Measurements from ENCODE around the gene VANGL1.
"Not testable (repeated sequence)": the region's sequence is repeated elsewhere in the genome, so short reads cannot be mapped to it uniquely, and the experiment has no call there.

VANGL1 gene

GRCh38 chr1:115641762-115642167 lies at the start of gene VANGL1:
Gene VANGL1 (plus strand): TSS chr1:115641970. CDS start chr1:115651414, 9,444 bp downstream.
- peak in 9 of 10 donors; percentile 25 to 91 (median 42) for DNase-seq
- intact Hi-C loops (cut with DNase I) = no loop called here

GRCh38 chr1:115592264-115592663 lies 49.5 kb upstream of the VANGL1 start:
- intact Hi-C loops (cut with DNase I) = no loop called here
- no peak for DNase-seq

GRCh38 chr1:115593365-115594259 lies 48.2 kb upstream of the VANGL1 start:
- intact Hi-C loops (cut with DNase I) = loop anchor here (2.0 kb wide), 1 partner anchor 615 kb away; no protein-coding TSS in a partner anchor
- DNase-seq = peak in 1 of 10 donors; percentile 56

- DNase-seq = peak in 1 of 10 donors; percentile 58
Measured at GRCh38 chr1:115594600-115594999, 47.2 kb upstream of the VANGL1 start.

GRCh38 chr1:115595279-115596079 lies 46.3 kb upstream of the VANGL1 start:
- peak; percentile 75 to 97 (median 88) for DNase-seq
- intact Hi-C loops (cut with DNase I) = loop anchor here (1.0 to 2.0 kb wide), 2 partner anchors 456 to 617 kb away; no protein-coding TSS in a partner anchor

More at GRCh38 chr1:115594600-115594999, 47.2 kb upstream of the VANGL1 start:
- intact Hi-C loops (cut with DNase I) = loop anchor here (2.0 kb wide), 1 partner anchor 616 kb away; no protein-coding TSS in a partner anchor

- no peak for DNase-seq
- intact Hi-C loops (cut with DNase I) = loop anchor here (1.0 kb wide), 1 partner anchor 457 kb away; no protein-coding TSS in a partner anchor
Measured at GRCh38 chr1:115596080-115596780, 45.5 kb upstream of the VANGL1 start.

- intact Hi-C loops (cut with DNase I) = no loop called here
- DNase-seq = no peak
Measured at GRCh38 chr1:115604508-115604907, 37.3 kb upstream of the VANGL1 start.

- intact Hi-C loops (cut with DNase I) = loop anchor here (5.0 kb wide), 1 partner anchor 166 kb away; no protein-coding TSS in a partner anchor
- no peak for DNase-seq
Measured at GRCh38 chr1:115606305-115606704, 35.5 kb upstream of the VANGL1 start.

- DNase-seq = no peak
- intact Hi-C loops (cut with DNase I) = loop anchor here (5.0 kb wide), 1 partner anchor 163 kb away; no protein-coding TSS in a partner anchor
Measured at GRCh38 chr1:115609021-115609420, 32.7 kb upstream of the VANGL1 start.

- no peak for DNase-seq
- intact Hi-C loops (cut with DNase I) = no loop called here
Measured at GRCh38 chr1:115613767-115614166, 28.0 kb upstream of the VANGL1 start.

GRCh38 chr1:115620453-115620852 lies 21.3 kb upstream of the VANGL1 start:
- DNase-seq = no peak
- intact Hi-C loops (cut with DNase I) = no loop called here

GRCh38 chr1:115620950-115621349 lies 20.8 kb upstream of the VANGL1 start:
- intact Hi-C loops (cut with DNase I) = no loop called here

GRCh38 chr1:115624859-115625258 lies 16.9 kb upstream of the VANGL1 start:
- DNase-seq = no peak
- intact Hi-C loops (cut with DNase I) = no loop called here

More at GRCh38 chr1:115620950-115621349, 20.8 kb upstream of the VANGL1 start:
- no peak for DNase-seq

- DNase-seq = no peak
Measured at GRCh38 chr1:115630342-115630741, 11.4 kb upstream of the VANGL1 start.

GRCh38 chr1:115632251-115633026 lies 9.3 kb upstream of the VANGL1 start:
- DNase-seq = no peak
- intact Hi-C loops (cut with DNase I) = no loop called here

More at GRCh38 chr1:115630342-115630741, 11.4 kb upstream of the VANGL1 start:
- intact Hi-C loops (cut with DNase I) = no loop called here

- intact Hi-C loops (cut with DNase I); DNase-seq: not testable (repeated sequence)
Measured at GRCh38 chr1:115633606-115634005, 8.2 kb upstream of the VANGL1 start.

- DNase-seq; intact Hi-C loops (cut with DNase I): not testable (repeated sequence)
Measured at GRCh38 chr1:115637247-115637646, 4.5 kb upstream of the VANGL1 start.

- intact Hi-C loops (cut with DNase I) = no loop called here
Measured at GRCh38 chr1:115640384-115640783, 1.4 kb upstream of the VANGL1 start.

More at GRCh38 chr1:115640384-115640783, 1.4 kb upstream of the VANGL1 start:
- DNase-seq = no peak
